ENCODE measurements around the gene HOPX. TPM values are rescaled to one million over a fixed set of nuclear protein-coding genes. Genes with fewer than 3 reads are reported as not detected.

The HOPX gene
- total RNA-seq, 1 donor from 2014 or later: 0.54 TPM

DNA sequence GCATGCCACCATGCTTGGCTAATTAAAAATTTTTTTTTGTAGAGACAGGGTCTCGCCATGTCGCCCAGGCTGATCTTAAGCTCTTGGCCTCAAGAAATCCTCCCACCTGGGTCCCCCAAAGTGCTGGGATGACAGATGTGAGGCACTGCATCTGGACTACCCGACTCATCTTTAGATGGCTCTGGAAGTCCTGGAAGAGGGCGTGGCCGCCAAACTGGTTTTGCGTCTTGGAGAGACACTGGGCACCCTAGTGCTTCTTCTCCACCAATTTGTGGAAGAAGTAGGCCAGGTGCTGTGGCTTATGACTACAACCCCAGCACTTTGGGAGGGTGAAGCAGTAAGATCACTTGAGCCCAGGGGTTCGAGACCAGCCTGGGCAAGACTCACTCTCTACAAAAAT, 47.6 kb downstream of the HOPX start:
- no peaks in the 10 kb centered on the region for H3K27me3 Mint-ChIP-seq (ENCODE audit: unreplicated experiment)

DNA sequence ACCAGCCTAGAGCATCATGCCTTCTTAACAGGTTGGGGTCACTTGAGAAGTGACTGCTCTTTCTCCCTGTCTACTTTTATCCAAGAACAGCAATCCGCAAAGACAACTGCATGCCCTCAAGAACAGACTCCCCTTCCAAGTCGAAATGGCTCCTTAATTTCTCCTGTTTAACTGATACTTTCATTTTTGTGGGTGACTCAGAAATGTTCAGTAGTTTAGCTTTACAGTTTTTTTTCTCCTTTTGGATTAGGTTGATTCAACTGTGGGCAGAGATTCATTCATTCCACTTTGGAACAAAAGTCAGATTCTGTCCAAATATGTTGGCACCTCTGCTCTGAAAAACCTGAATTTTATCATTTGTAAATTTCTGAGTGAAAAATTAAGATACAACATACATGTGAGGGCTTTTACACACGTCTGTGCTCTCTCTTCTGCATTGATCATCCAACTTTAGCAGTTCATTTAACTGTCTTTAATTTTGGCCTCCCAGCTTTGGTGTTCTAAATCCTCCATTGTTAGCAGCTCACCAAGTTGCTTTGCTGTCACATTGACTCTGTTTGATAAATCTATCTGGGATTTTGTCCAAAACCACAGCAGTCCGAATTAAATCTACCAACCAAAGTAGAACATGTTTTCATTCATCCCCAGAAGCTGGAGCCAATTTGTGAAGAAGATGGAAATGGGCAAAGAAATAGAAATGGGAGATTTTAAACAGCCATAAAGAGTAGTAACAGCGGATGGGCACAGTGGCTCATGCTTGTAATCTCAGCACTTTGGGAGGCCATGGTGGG, 50.0 kb downstream of the HOPX start:
- Mint-ChIP-seq H3K4me3 (ENCODE audit: unreplicated experiment) (no peak overlapping the region), H3K4me1 (ENCODE audit: low read depth, unreplicated experiment) (no peaks in the 10 kb centered on the region), H3K27me3 (ENCODE audit: unreplicated experiment) (peaks cover 1% of the 10 kb centered on the region), H3K27ac (ENCODE audit: unreplicated experiment) (no peak overlapping the region), H3K9me3 (ENCODE audit: unreplicated experiment) (peaks cover 9% of the 10 kb centered on the region), H3K36me3 (ENCODE audit: unreplicated experiment) (peaks cover 7% of the 10 kb centered on the region)
- no peak for DNase-seq
- TF ChIP-seq, protein P1, sequence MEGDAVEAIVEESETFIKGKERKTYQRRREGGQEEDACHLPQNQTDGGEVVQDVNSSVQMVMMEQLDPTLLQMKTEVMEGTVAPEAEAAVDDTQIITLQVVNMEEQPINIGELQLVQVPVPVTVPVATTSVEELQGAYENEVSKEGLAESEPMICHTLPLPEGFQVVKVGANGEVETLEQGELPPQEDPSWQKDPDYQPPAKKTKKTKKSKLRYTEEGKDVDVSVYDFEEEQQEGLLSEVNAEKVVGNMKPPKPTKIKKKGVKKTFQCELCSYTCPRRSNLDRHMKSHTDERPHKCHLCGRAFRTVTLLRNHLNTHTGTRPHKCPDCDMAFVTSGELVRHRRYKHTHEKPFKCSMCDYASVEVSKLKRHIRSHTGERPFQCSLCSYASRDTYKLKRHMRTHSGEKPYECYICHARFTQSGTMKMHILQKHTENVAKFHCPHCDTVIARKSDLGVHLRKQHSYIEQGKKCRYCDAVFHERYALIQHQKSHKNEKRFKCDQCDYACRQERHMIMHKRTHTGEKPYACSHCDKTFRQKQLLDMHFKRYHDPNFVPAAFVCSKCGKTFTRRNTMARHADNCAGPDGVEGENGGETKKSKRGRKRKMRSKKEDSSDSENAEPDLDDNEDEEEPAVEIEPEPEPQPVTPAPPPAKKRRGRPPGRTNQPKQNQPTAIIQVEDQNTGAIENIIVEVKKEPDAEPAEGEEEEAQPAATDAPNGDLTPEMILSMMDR (IDR thresholded peaks at IDR 0.05; ENCODE audit: partially characterized antibody, unreplicated experiment): no peak

More for the DNA sequence above, 47.6 kb downstream of the HOPX start:
- Mint-ChIP-seq H3K36me3 (ENCODE audit: unreplicated experiment) (peaks cover 8% of the 10 kb centered on the region), H3K4me3 (ENCODE audit: unreplicated experiment) (no peak overlapping the region), H3K9me3 (ENCODE audit: unreplicated experiment) (peaks cover 6% of the 10 kb centered on the region), H3K27ac (ENCODE audit: unreplicated experiment) (no peak overlapping the region), H3K4me1 (ENCODE audit: low read depth, unreplicated experiment) (no peaks in the 10 kb centered on the region)
- TF ChIP-seq, protein P1 (IDR thresholded peaks at IDR 0.05; ENCODE audit: partially characterized antibody, unreplicated experiment): no peak
- DNase-seq: no peak

GRCh38 chr4:56628592-56628991, 52.5 kb downstream of the HOPX start:
- Mint-ChIP-seq H3K27me3 (ENCODE audit: unreplicated experiment) (peaks cover 7% of the 10 kb centered on the region), H3K9me3 (ENCODE audit: unreplicated experiment) (peaks cover 14% of the 10 kb centered on the region), H3K4me1 (ENCODE audit: low read depth, unreplicated experiment) (no peaks in the 10 kb centered on the region), H3K4me3 (ENCODE audit: unreplicated experiment) (no peak overlapping the region), H3K27ac (ENCODE audit: unreplicated experiment) (no peak overlapping the region), H3K36me3 (ENCODE audit: unreplicated experiment) (peaks cover 16% of the 10 kb centered on the region)
- TF ChIP-seq, protein P1 (IDR thresholded peaks at IDR 0.05; ENCODE audit: partially characterized antibody, unreplicated experiment): no peak
- no peak for DNase-seq

DNA sequence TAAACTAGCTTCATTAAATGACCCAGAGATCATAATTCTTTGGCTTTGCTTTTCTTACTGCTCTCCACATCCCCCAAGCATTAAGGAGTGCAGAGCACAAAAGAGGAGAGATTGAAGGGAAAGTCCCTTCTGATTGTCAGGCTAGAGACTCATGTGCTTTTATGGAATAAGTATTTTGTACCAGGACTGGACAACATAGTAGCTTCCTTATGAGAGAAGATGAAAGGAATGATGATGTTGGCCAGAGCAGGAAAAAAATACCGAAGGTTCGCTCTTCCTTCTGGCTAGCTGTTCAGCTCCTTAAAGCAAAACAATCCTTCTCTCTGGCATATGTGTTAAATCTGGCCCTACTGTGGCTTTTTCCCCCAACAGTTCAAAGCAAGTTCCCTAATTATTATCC, 53.1 kb downstream of the HOPX start:
- TF ChIP-seq, protein P1 (IDR thresholded peaks at IDR 0.05; ENCODE audit: partially characterized antibody, unreplicated experiment): no peak
- no peak for DNase-seq
- Mint-ChIP-seq H3K27me3 (ENCODE audit: unreplicated experiment) (peaks cover 8% of the 10 kb centered on the region), H3K4me3 (ENCODE audit: unreplicated experiment) (no peak overlapping the region), H3K9me3 (ENCODE audit: unreplicated experiment) (peaks cover 15% of the 10 kb centered on the region), H3K4me1 (ENCODE audit: low read depth, unreplicated experiment) (no peaks in the 10 kb centered on the region), H3K27ac (ENCODE audit: unreplicated experiment) (no peak overlapping the region), H3K36me3 (ENCODE audit: unreplicated experiment) (peaks cover 17% of the 10 kb centered on the region)

- no peak for DNase-seq
- H3K27me3 Mint-ChIP-seq (ENCODE audit: unreplicated experiment): peaks cover 8% of the 10 kb centered on the region
- no peaks in the 10 kb centered on the region for H3K4me1 Mint-ChIP-seq (ENCODE audit: low read depth, unreplicated experiment)
- peaks cover 15% of the 10 kb centered on the region for H3K9me3 Mint-ChIP-seq (ENCODE audit: unreplicated experiment)
- no peak overlapping the region for H3K4me3 Mint-ChIP-seq (ENCODE audit: unreplicated experiment)
- H3K36me3 Mint-ChIP-seq (ENCODE audit: unreplicated experiment): peaks cover 17% of the 10 kb centered on the region
- H3K27ac Mint-ChIP-seq (ENCODE audit: unreplicated experiment): no peak overlapping the region
- TF ChIP-seq, protein P1 (IDR thresholded peaks at IDR 0.05; ENCODE audit: partially characterized antibody, unreplicated experiment): no peak
These were observed 53.7 kb downstream of the HOPX start for GRCh38 chr4:56627375-56627774.
